GM19043 (cell line): ENCODE measurements around the gene LCLAT1.
"Not testable (repeated sequence)": the region's sequence is repeated elsewhere in the genome, so short reads cannot be mapped to it uniquely, and the experiment has no call there.

Experiments
- ATAC-seq: cut with Tn5 transposase; IDR thresholded peaks from one replicate; pipeline ENCODE4 v1.9.1; 2021; ENCODE audit warnings: low read depth; ENCODE audit not compliant: unreplicated experiment

The LCLAT1 gene

GRCh38 chr2:30453498-30453897 lies 6.5 kb downstream of the LCLAT1 start:
- no peak for ATAC-seq

GRCh38 chr2:30454571-30454970 lies 7.5 kb downstream of the LCLAT1 start:
- no peak for ATAC-seq

GRCh38 chr2:30455114-30455738 lies 8.2 kb downstream of the LCLAT1 start:
- no peak for ATAC-seq

- no peak for ATAC-seq
Measured at GRCh38 chr2:30456106-30456505, 9.1 kb downstream of the LCLAT1 start.

- ATAC-seq, result no peak
Measured at GRCh38 chr2:30456579-30456978, 9.5 kb downstream of the LCLAT1 start.

GRCh38 chr2:30457296-30457695 lies 10.2 kb downstream of the LCLAT1 start:
- no peak for ATAC-seq

GRCh38 chr2:30459140-30459539 lies 12.1 kb downstream of the LCLAT1 start:
- no peak for ATAC-seq

GRCh38 chr2:30462131-30462857 lies 15.2 kb downstream of the LCLAT1 start:
- no peak for ATAC-seq

GRCh38 chr2:30463535-30463934 lies 16.5 kb downstream of the LCLAT1 start:
- ATAC-seq, result no peak

GRCh38 chr2:30464544-30465170 lies 17.6 kb downstream of the LCLAT1 start:
- no peak for ATAC-seq

- no peak for ATAC-seq
Measured at GRCh38 chr2:30465171-30465545, 18.1 kb downstream of the LCLAT1 start.

GRCh38 chr2:30466216-30466615 lies 19.2 kb downstream of the LCLAT1 start:
- ATAC-seq, result no peak

- ATAC-seq, result not testable (repeated sequence)
Measured at GRCh38 chr2:30467062-30467826, 20.2 kb downstream of the LCLAT1 start.

- no peak for ATAC-seq
Measured at GRCh38 chr2:30470426-30470825, 23.4 kb downstream of the LCLAT1 start.

GRCh38 chr2:30472326-30472725 lies 25.3 kb downstream of the LCLAT1 start:
- no peak for ATAC-seq

GRCh38 chr2:30475542-30475941 lies 28.5 kb downstream of the LCLAT1 start:
- ATAC-seq, result no peak

- ATAC-seq, result no peak
Measured at GRCh38 chr2:30476636-30477035, 29.6 kb downstream of the LCLAT1 start.

GRCh38 chr2:30480703-30481322 lies 33.8 kb downstream of the LCLAT1 start:
- no peak for ATAC-seq

- no peak for ATAC-seq
Measured at GRCh38 chr2:30481323-30481800, 34.3 kb downstream of the LCLAT1 start.

GRCh38 chr2:30482011-30482410 lies 35.0 kb downstream of the LCLAT1 start:
- no peak for ATAC-seq

- no peak for ATAC-seq
Measured at GRCh38 chr2:30484145-30484544, 37.1 kb downstream of the LCLAT1 start.
